HEK293 (cell line): ENCODE measurements around the gene ADCY6.
A peak's percentile ranks its signal among the peaks of the same experiment; 100 is the strongest.

Source experiments
- CTCF ChIA-PET: fragments of 350-600 bp; formaldehyde crosslinking; extraction: SDS; loops from one replicate; lab custom pipeline; 2021; ENCODE audit warnings: antibody characterized with exemption; lab: Yijun Ruan, JAX
- POLR2A ChIA-PET: fragments of 300-600 bp; formaldehyde crosslinking; extraction: SDS; loops from one replicate; lab custom pipeline; 2020; ENCODE audit warnings: antibody characterized with exemption, inconsistent platforms; lab: Yijun Ruan, JAX
- H3K27ac ChIP-seq: fragments of 200-500 bp; sonication (Bioruptor generic); 2 replicates; pipeline ENCODE4 v1.5.1; 2014; ENCODE audit warnings: low read depth, low read length, control low read depth, inconsistent platforms; ENCODE audit errors: extremely low read depth
- H3K36me3 ChIP-seq, 2 experiments: fragments of 200-500 bp in 1 of 2; sonication (Bioruptor generic) in 1 of 2; 1 replicate in 1 of 2; 2 replicates in 1 of 2; pipeline ENCODE4 v1.5.1; 2014 to 2017; ENCODE audit warnings: inconsistent platforms in 2 of 2, low read length in 2 of 2; ENCODE audit not compliant: control insufficient read depth in 2 of 2, insufficient read depth in 1 of 2
- H3K4me1 ChIP-seq: fragments of 200-500 bp; sonication (Bioruptor generic); 2 replicates; pipeline ENCODE4 v1.5.1; 2014; ENCODE audit warnings: mild to moderate bottlenecking, low read length, inconsistent platforms; ENCODE audit not compliant: control insufficient read depth, insufficient read depth
- H3K4me3 ChIP-seq: 2 replicates; pipeline ENCODE4 v1.5.1; 2011; ENCODE audit warnings: low read depth, mild to moderate bottlenecking, control low read depth, low read length, moderate library complexity
- H3K9me3 ChIP-seq: fragments of 200-500 bp; sonication (Bioruptor generic); 2 replicates; pipeline ENCODE4 v1.5.1; 2014; ENCODE audit warnings: low read depth, low read length, inconsistent platforms; ENCODE audit not compliant: control insufficient read depth, insufficient read depth
- BCL11A ChIP-seq: fragments of 450-650 bp; formaldehyde crosslinking; IDR thresholded peaks from 2 replicates; pipeline ENCODE4 v1.5.1; 2016; ENCODE audit warnings: low read depth, missing biosample characterization, missing genetic modification characterization
- GLI4 ChIP-seq: fragments of 450-650 bp; formaldehyde crosslinking; IDR thresholded peaks from 2 replicates; pipeline ENCODE4 v1.5.1; 2016; ENCODE audit warnings: missing biosample characterization, missing genetic modification characterization
- SP2 ChIP-seq: fragments of 450-650 bp; formaldehyde crosslinking; IDR thresholded peaks from 2 replicates; pipeline ENCODE4 v1.5.1; 2016; ENCODE audit warnings: missing biosample characterization, missing genetic modification characterization
- SP7 ChIP-seq: fragments of 450-650 bp; formaldehyde crosslinking; IDR thresholded peaks from 2 replicates; pipeline ENCODE4 v1.5.1; 2016; ENCODE audit warnings: missing biosample characterization, missing genetic modification characterization
- ZBTB48 ChIP-seq: fragments of 450-650 bp; formaldehyde crosslinking; IDR thresholded peaks from 2 replicates; pipeline ENCODE4 v1.5.1; 2016; ENCODE audit warnings: missing biosample characterization, missing genetic modification characterization
- ZFHX2 ChIP-seq: fragments of 450-650 bp; formaldehyde crosslinking; conservative IDR thresholded peaks from 2 replicates; pipeline ENCODE4 v1.5.1; 2016; ENCODE audit warnings: missing biosample characterization, missing genetic modification characterization
- ZFP41 ChIP-seq: fragments of 450-650 bp; formaldehyde crosslinking; IDR thresholded peaks from 2 replicates; pipeline ENCODE4 v1.5.1; 2016; ENCODE audit warnings: missing biosample characterization, missing genetic modification characterization, borderline replicate concordance
- ZNF140 ChIP-seq: fragments of 450-650 bp; formaldehyde crosslinking; IDR thresholded peaks from 2 replicates; pipeline ENCODE4 v1.5.1; 2016; ENCODE audit warnings: missing biosample characterization, missing genetic modification characterization
- ZNF157 ChIP-seq: fragments of 450-650 bp; formaldehyde crosslinking; IDR thresholded peaks from 2 replicates; pipeline ENCODE4 v1.5.1; 2016; ENCODE audit warnings: missing biosample characterization, missing genetic modification characterization
- ZNF24 ChIP-seq: fragments of 450-650 bp; formaldehyde crosslinking; IDR thresholded peaks from 2 replicates; pipeline ENCODE4 v1.5.1; 2016; ENCODE audit warnings: missing biosample characterization, missing genetic modification characterization
- ZNF266 ChIP-seq: fragments of 450-650 bp; formaldehyde crosslinking; IDR thresholded peaks from 2 replicates; pipeline ENCODE4 v1.5.1; 2016; ENCODE audit warnings: missing biosample characterization, missing genetic modification characterization, low read depth
- ZNF274 ChIP-seq, 2 experiments: fragments of 200-500 bp in 1 of 2; fragments of 450-650 bp in 1 of 2; sonication (Bioruptor generic) in 1 of 2; formaldehyde crosslinking in 1 of 2; IDR thresholded peaks; 2 replicates each; pipeline versions ENCODE4 v1.5.1 to v1.6.1; 2014 to 2016; ENCODE audit warnings: borderline replicate concordance in 1 of 2, inconsistent platforms in 1 of 2, low read length in 1 of 2, missing biosample characterization in 1 of 2, missing genetic modification characterization in 1 of 2
- ZNF302 ChIP-seq: fragments of 450-650 bp; formaldehyde crosslinking; IDR thresholded peaks from 2 replicates; pipeline ENCODE4 v1.5.1; 2016; ENCODE audit warnings: missing biosample characterization, missing genetic modification characterization, low read depth
- ZNF311 ChIP-seq: fragments of 450-650 bp; formaldehyde crosslinking; IDR thresholded peaks from 2 replicates; pipeline ENCODE4 v1.5.1; 2017; ENCODE audit warnings: missing biosample characterization, missing genetic modification characterization, borderline replicate concordance
- ZNF354C ChIP-seq: fragments of 450-650 bp; formaldehyde crosslinking; IDR thresholded peaks from 2 replicates; pipeline ENCODE4 v1.5.1; 2016; ENCODE audit warnings: missing biosample characterization, missing genetic modification characterization, low read depth, borderline replicate concordance
- ZNF394 ChIP-seq: fragments of 450-650 bp; formaldehyde crosslinking; IDR thresholded peaks from 2 replicates; pipeline ENCODE4 v1.5.1; 2016; ENCODE audit warnings: missing biosample characterization, missing genetic modification characterization, mild to moderate bottlenecking, moderate library complexity, borderline replicate concordance
- ZNF433 ChIP-seq: fragments of 450-650 bp; formaldehyde crosslinking; IDR thresholded peaks from 2 replicates; pipeline ENCODE4 v1.5.1; 2016; ENCODE audit warnings: missing biosample characterization, missing genetic modification characterization, low read depth
- ZNF473 ChIP-seq: fragments of 450-650 bp; formaldehyde crosslinking; IDR thresholded peaks from 2 replicates; pipeline ENCODE4 v1.5.1; 2017; ENCODE audit warnings: missing biosample characterization, missing genetic modification characterization
- ZNF548 ChIP-seq: fragments of 450-650 bp; formaldehyde crosslinking; IDR thresholded peaks from 2 replicates; pipeline ENCODE4 v1.5.1; 2016; ENCODE audit warnings: missing biosample characterization, missing genetic modification characterization
- ZNF585B ChIP-seq: fragments of 450-650 bp; formaldehyde crosslinking; IDR thresholded peaks from 2 replicates; pipeline ENCODE4 v1.5.1; 2016; ENCODE audit warnings: missing biosample characterization, missing genetic modification characterization
- ZNF600 ChIP-seq: fragments of 450-650 bp; formaldehyde crosslinking; IDR thresholded peaks from 2 replicates; pipeline ENCODE4 v1.5.1; 2016; ENCODE audit warnings: missing biosample characterization, missing genetic modification characterization
- ZNF621 ChIP-seq: fragments of 450-650 bp; formaldehyde crosslinking; IDR thresholded peaks from 2 replicates; pipeline ENCODE4 v1.5.1; 2017; ENCODE audit warnings: missing biosample characterization, missing genetic modification characterization
- ZNF660 ChIP-seq: fragments of 450-650 bp; IDR thresholded peaks from 2 replicates; pipeline ENCODE4 v1.5.1; 2018; ENCODE audit warnings: missing biosample characterization, mild to moderate bottlenecking, missing genetic modification characterization
- ZNF76 ChIP-seq: fragments of 450-650 bp; formaldehyde crosslinking; IDR thresholded peaks from 2 replicates; pipeline ENCODE4; 2016; ENCODE audit warnings: low read depth, missing biosample characterization, missing genetic modification characterization, borderline replicate concordance
- ZNF776 ChIP-seq: fragments of 450-650 bp; formaldehyde crosslinking; IDR thresholded peaks from 2 replicates; pipeline ENCODE4 v1.5.0; 2017; ENCODE audit warnings: missing biosample characterization, missing genetic modification characterization, borderline replicate concordance
- ZNF777 ChIP-seq: fragments of 450-650 bp; formaldehyde crosslinking; IDR thresholded peaks from 2 replicates; pipeline ENCODE4 v1.5.1; 2017; ENCODE audit warnings: missing biosample characterization, missing genetic modification characterization, borderline replicate concordance
- ZSCAN23 ChIP-seq: fragments of 450-650 bp; formaldehyde crosslinking; IDR thresholded peaks from 2 replicates; pipeline ENCODE4 v1.5.1; 2016; ENCODE audit warnings: missing biosample characterization, missing genetic modification characterization
- ZXDB ChIP-seq: fragments of 450-650 bp; formaldehyde crosslinking; IDR thresholded peaks from 2 replicates; pipeline ENCODE4 v1.5.1; 2016; ENCODE audit warnings: missing biosample characterization, missing genetic modification characterization
- TF ChIP-seq, protein P1 (sequence below): fragments of 450-650 bp; formaldehyde crosslinking; IDR thresholded peaks from 2 replicates; pipeline ENCODE4 v1.5.1; 2016; ENCODE audit warnings: missing biosample characterization, missing genetic modification characterization
- TF ChIP-seq, protein P2 (sequence below): fragments of 450-650 bp; formaldehyde crosslinking; IDR thresholded peaks from 2 replicates; pipeline ENCODE4 v1.5.1; 2016; ENCODE audit warnings: missing biosample characterization, missing genetic modification characterization, low read depth
- TF ChIP-seq, protein P3 (sequence below): fragments of 450-650 bp; formaldehyde crosslinking; IDR thresholded peaks from 2 replicates; pipeline ENCODE4 v1.5.1; 2016; ENCODE audit warnings: missing biosample characterization, missing genetic modification characterization

ADCY6 gene

DNA sequence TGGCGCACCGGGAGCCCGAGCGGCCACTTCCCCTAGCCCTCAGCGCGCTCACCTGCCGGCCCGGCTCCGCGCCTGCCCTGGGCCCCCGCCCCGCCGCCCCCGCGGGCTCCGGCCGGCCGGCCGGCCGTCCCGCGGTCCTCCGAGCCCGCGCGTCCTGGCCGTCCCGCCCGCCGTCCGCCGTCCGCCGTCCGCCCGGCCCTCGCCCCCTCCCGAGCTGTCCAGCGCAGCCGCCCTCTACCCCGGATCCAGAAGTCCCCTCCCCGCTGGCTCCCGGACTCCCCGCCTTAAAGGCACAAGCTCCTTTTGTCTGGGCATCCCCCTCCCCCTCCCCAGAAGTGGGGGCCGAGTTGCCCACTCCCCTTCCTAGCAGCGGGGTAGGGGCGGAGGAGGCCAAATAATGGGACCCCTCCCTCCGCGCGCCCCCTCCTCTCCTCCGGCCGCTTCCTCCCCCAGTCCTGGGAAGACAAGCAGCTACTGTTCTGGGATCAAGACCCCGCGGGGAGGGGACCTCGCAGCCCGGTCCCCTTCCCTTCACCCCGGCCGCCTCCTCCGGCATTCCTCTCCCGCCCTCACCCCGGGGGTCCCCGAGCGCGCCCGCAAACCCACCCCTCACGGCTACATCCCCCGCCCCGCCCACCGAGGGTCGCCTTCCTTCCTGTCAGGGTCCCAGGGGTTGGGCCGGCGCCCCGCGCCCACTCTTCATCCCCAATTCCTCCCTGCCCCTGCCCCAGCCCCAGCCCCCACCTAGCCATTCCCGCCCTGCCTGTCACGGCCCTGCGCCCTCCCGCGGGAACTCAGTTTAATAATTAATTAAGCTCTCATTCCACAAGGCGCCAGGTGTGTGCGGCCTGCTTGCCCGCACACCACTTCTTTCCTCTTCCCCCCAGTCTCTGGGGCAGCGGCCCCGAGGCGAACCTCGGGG lies at the start of gene ADCY6 (continued):
- TF ChIP-seq ZNF266 (tag by site-specific recombination) (no peak), ZXDB (no peak), ZFHX2 (peak; percentile 73), ZNF157 (tag by site-specific recombination) (no peak), ZNF600 (no peak), ZNF776 (tag by site-specific recombination) (no peak), ZNF302 (tag by site-specific recombination) (no peak), ZNF585B (tag by site-specific recombination) (no peak), ZNF311 (no peak), ZNF354C (no peak), ZNF548 (tag by site-specific recombination) (no peak), ZNF24 (tag by site-specific recombination) (0 out of 2 replicates have a peak, but pooled peaks have one; percentile 21), ZNF394 (tag by site-specific recombination) (no peak), ZNF473 (no peak), SP2 (tag by site-specific recombination) (peak; percentile 57), ZNF274 (IDR thresholded peaks at IDR 0.05; ENCODE audit: low read length) (no peak), ZNF274 (tag by site-specific recombination; IDR thresholded peaks at IDR 0.05; ENCODE audit: borderline replicate concordance) (no peak), GLI4 (tag by site-specific recombination) (no peak), ZFP41 (no peak), ZNF660 (tag by site-specific recombination) (no peak)
- TF ChIP-seq, protein P1, sequence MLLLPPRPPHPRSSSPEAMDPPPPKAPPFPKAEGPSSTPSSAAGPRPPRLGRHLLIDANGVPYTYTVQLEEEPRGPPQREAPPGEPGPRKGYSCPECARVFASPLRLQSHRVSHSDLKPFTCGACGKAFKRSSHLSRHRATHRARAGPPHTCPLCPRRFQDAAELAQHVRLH (tag by site-specific recombination) = no peak

DNA sequence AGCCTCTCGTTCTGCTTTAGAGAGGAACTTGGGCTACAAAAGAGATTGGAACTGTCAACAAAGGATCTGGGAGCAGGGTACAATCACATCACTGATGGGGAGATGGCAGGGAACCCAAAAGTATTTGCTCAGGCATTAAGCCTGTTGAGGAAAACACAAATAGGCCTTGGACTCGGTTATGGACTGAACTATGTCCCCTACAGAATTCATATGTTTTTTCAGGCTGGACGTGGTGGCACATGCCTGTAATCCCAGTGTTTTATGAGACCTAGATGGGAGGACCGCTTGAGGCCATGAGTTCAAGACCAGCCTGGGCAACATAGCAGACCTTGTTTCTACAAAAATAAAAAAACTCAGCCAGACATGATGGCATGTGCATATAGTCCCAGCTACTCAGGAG lies 49.2 kb upstream of the ADCY6 start:
- Histone ChIP-seq H3K4me1 (no peaks in the 10 kb centered on the region), H3K9me3 (no peaks in the 10 kb centered on the region), H3K36me3 (peaks cover 61 to 73% of the 10 kb centered on the region in 2 experiments), H3K4me3 (no peak overlapping the region), H3K27ac (no peak overlapping the region)
- POLR2A ChIA-PET = interaction anchor here (1.2 kb wide), 1 partner anchor 12 kb away, joined by 4 read pairs; no protein-coding TSS in a partner anchor
- TF ChIP-seq ZNF274 (IDR thresholded peaks at IDR 0.05; ENCODE audit: low read length) (no peak), ZNF274 (tag by site-specific recombination; IDR thresholded peaks at IDR 0.05; ENCODE audit: borderline replicate concordance) (no peak), ZNF473 (no peak), BCL11A (no peak), ZNF76 (tag by site-specific recombination) (no peak), ZNF621 (tag by site-specific recombination) (no peak), ZSCAN23 (tag by site-specific recombination) (no peak), ZBTB48 (tag by site-specific recombination) (no peak), SP7 (tag by site-specific recombination) (no peak), ZNF433 (tag by site-specific recombination) (no peak), ZNF302 (tag by site-specific recombination) (no peak), ZNF777 (no peak), ZNF140 (tag by site-specific recombination) (no peak)
- TF ChIP-seq, protein P2, sequence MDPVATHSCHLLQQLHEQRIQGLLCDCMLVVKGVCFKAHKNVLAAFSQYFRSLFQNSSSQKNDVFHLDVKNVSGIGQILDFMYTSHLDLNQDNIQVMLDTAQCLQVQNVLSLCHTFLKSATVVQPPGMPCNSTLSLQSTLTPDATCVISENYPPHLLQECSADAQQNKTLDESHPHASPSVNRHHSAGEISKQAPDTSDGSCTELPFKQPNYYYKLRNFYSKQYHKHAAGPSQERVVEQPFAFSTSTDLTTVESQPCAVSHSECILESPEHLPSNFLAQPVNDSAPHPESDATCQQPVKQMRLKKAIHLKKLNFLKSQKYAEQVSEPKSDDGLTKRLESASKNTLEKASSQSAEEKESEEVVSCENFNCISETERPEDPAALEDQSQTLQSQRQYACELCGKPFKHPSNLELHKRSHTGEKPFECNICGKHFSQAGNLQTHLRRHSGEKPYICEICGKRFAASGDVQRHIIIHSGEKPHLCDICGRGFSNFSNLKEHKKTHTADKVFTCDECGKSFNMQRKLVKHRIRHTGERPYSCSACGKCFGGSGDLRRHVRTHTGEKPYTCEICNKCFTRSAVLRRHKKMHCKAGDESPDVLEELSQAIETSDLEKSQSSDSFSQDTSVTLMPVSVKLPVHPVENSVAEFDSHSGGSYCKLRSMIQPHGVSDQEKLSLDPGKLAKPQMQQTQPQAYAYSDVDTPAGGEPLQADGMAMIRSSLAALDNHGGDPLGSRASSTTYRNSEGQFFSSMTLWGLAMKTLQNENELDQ (tag by site-specific recombination) = no peak
- TF ChIP-seq, protein P3, sequence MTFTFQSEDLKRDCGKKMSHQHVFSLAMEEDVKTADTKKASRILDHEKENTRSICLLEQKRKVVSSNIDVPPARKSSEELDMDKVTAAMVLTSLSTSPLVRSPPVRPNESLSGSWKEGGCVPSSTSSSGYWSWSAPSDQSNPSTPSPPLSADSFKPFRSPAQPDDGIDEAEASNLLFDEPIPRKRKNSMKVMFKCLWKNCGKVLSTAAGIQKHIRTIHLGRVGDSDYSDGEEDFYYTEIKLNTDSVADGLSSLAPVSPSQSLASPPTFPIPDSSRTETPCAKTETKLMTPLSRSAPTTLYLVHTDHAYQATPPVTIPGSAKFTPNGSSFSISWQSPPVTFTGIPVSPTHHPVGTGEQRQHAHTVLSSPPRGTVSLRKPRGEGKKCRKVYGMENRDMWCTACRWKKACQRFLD (tag by site-specific recombination) = no peak
- CTCF ChIA-PET = interaction anchor here (0.6 to 1.1 kb wide), 2 partner anchors 23 to 53 kb away, joined by 3 to 4 read pairs; no protein-coding TSS in a partner anchor
